Thoracic aorta (tissue), 2 donors: ENCODE measurements around the gene ANXA2R. TPM values are rescaled to one million over a fixed set of nuclear protein-coding genes. Genes with fewer than 3 reads are reported as not detected.

ENCODE experiments used
- ATAC-seq: fragments of 150-250 bp; one replicate; pipeline ENCODE4 v1.8.0; 2017; ENCODE audit warnings: low read depth; ENCODE audit not compliant: insufficient number of reproducible peaks, low FRiP score
- DNase-seq: peaks from one replicate; pipeline ENCODE4 v3.0.0-alpha.2; 2020; ENCODE audit warnings: low spot score
- H3K27ac ChIP-seq, 2 donors: fragments of 200-600 bp; sonication (generic); 1 replicate in 1 of 2; 2 replicates in 1 of 2; pipeline ENCODE4 v1.5.1; 2016; ENCODE audit warnings: mild to moderate bottlenecking in 2 of 2, moderate library complexity in 2 of 2
- H3K27me3 ChIP-seq: fragments of 200-600 bp; sonication (generic); replicated peaks from 2 replicates; pipeline ENCODE4 v1.6.0; 2016; ENCODE audit warnings: mild to moderate bottlenecking; ENCODE audit not compliant: insufficient read depth
- H3K36me3 ChIP-seq: fragments of 200-600 bp; sonication (generic); one replicate; pipeline ENCODE4 v1.5.1; 2016
- H3K4me1 ChIP-seq, 2 donors: fragments of 200-600 bp; sonication (generic); 1 replicate in 1 of 2; 2 replicates in 1 of 2; pipeline versions ENCODE4 v1.5.1 to v1.6.0; 2016; ENCODE audit warnings: low read depth in 2 of 2, mild to moderate bottlenecking in 1 of 2; ENCODE audit not compliant: control insufficient read depth in 1 of 2
- H3K4me3 ChIP-seq: fragments of 200-600 bp; sonication (generic); 2 replicates; pipeline ENCODE4 v1.5.1; 2016; ENCODE audit warnings: mild to moderate bottlenecking
- H3K9me3 ChIP-seq: fragments of 200-600 bp; sonication (generic); 2 replicates; pipeline ENCODE4 v1.5.1; 2016
- total RNA-seq, 2 donors: library from RNA; depleted of rRNA; stranded (reverse); fragments of >200 nt; gene quantifications; one replicate each; pipeline versions ENCODE4 v1.1.0 to v1.2.3, GENCODE V29; 2016
- TF ChIP-seq, protein P1 (sequence below): fragments of 200-600 bp; sonication (generic); IDR thresholded peaks from one replicate; pipeline ENCODE4 v1.5.1; 2019; ENCODE audit warnings: antibody characterized with exemption

The ANXA2R gene
- total RNA-seq, 2 donors from 2014 or later = 3.2 to 5.3 TPM

DNA sequence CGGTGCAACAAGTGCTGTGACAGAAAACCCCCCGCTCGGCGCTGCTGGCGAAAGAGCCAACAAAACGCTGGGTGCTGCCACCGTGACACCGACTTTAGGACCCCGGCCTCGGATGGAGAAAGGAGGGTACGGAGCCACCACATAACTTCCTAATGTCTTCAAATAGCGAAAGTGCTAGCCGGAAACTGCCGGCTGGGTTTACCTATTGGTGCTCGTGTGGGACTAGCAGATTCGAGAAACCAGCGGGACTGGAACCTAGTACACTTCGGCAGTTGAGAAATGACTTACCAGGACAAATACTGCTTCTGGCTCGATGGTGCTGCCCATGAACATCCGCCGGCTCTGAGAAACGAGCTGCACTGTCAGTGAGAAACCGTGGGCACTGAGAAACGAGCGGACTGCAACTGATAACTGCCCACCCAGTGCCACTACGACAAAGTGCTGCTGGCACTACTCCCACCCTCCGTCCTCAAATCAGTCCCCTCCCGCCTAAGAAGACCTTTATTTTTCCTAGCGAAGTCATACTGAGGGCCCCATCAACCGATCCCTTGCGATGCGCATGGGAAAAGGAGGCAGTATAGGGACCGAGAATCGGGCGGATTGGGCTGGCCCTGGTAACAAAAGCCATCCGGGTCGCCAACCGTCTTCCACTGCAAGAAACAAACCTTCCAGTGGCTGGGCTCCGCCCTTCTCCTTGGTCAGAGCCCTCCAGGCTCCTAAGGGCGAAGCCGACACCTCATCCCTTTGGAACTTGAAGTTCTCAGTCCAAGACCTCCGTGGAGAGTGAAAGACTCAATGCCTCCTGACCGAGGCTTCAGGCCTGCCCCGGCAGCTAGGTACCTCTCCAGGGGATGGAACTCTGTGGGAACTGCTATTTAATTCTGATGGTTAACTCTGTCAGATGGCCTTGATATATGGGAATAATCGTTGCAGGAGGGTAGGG, 27.0 kb upstream of the ANXA2R start:
- Histone ChIP-seq H3K9me3 (no peaks in the 10 kb centered on the region), H3K4me3 (peak overlapping the region; percentile 84), H3K36me3 (peaks cover 10% of the 10 kb centered on the region), H3K27ac (peak overlapping the region; percentile 95 to 98), H3K4me1 (peaks cover 24 to 40% of the 10 kb centered on the region in 2 donors), H3K27me3 (no peaks in the 10 kb centered on the region)
- DNase-seq (peak; percentile 60), ATAC-seq (peak; percentile 69)
- TF ChIP-seq, protein P1, sequence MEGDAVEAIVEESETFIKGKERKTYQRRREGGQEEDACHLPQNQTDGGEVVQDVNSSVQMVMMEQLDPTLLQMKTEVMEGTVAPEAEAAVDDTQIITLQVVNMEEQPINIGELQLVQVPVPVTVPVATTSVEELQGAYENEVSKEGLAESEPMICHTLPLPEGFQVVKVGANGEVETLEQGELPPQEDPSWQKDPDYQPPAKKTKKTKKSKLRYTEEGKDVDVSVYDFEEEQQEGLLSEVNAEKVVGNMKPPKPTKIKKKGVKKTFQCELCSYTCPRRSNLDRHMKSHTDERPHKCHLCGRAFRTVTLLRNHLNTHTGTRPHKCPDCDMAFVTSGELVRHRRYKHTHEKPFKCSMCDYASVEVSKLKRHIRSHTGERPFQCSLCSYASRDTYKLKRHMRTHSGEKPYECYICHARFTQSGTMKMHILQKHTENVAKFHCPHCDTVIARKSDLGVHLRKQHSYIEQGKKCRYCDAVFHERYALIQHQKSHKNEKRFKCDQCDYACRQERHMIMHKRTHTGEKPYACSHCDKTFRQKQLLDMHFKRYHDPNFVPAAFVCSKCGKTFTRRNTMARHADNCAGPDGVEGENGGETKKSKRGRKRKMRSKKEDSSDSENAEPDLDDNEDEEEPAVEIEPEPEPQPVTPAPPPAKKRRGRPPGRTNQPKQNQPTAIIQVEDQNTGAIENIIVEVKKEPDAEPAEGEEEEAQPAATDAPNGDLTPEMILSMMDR = no peak

- TF ChIP-seq, protein P1 = no peak
- no peaks in the 10 kb centered on the region for H3K9me3 ChIP-seq
- ATAC-seq (peak; percentile 5), DNase-seq (no peak)
- no peaks in the 10 kb centered on the region for H3K27me3 ChIP-seq
- H3K36me3 ChIP-seq = peaks cover 6% of the 10 kb centered on the region
- H3K4me3 ChIP-seq = peak overlapping the region; percentile 84
- H3K4me1 ChIP-seq = peaks cover 24 to 40% of the 10 kb centered on the region in 2 donors
- H3K27ac ChIP-seq = peak overlapping the region; percentile 95 to 98
These were observed 26.1 kb upstream of the ANXA2R start for GRCh38 chr5:43065948-43066798.

- Histone ChIP-seq H3K4me3 (peak overlapping the region; percentile 84), H3K9me3 (no peaks in the 10 kb centered on the region), H3K36me3 (no peaks in the 10 kb centered on the region), H3K27ac (peak overlapping the region; percentile 95 to 98), H3K27me3 (no peaks in the 10 kb centered on the region), H3K4me1 (peaks cover 24 to 40% of the 10 kb centered on the region in 2 donors)
- DNase-seq (no peak), ATAC-seq (no peak)
- TF ChIP-seq, protein P1 = no peak
These were observed 25.3 kb upstream of the ANXA2R start for GRCh38 chr5:43065387-43065947.

DNA sequence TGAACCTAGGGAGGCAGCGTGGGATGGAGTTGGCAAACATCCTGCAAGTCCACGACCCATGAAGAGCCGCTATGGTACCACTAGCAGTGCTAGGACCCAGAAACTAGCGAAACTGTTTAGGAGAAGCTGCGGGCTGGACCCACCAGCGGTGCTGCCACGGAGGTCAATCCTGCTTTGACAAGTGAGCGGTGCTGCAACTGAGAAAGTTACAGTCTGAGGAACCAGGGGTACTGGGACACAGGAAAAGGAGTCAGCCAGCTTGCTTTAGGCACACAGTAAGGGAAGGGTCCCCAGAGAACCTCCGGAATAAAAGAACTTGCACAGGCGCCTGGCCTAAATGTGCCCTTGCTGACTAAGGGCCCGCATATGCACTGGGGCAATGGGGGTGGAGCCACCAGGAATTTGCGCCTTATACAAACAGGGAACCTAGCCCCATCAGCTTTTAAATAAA, 23.6 kb upstream of the ANXA2R start:
- Histone ChIP-seq H3K27ac (peak overlapping the region; percentile 95 to 98), H3K9me3 (no peaks in the 10 kb centered on the region), H3K4me3 (peak overlapping the region; percentile 84), H3K4me1 (peaks cover 13 to 22% of the 10 kb centered on the region in 2 donors), H3K36me3 (no peaks in the 10 kb centered on the region), H3K27me3 (no peaks in the 10 kb centered on the region)
- ATAC-seq (no peak), DNase-seq (no peak)
- TF ChIP-seq, protein P1 = no peak
